ENCODE data around the gene GRK4.
A peak's percentile ranks its signal among the peaks of the same experiment; 100 is the strongest.
"Not testable (repeated sequence)": the region's sequence is repeated elsewhere in the genome, so short reads cannot be mapped to it uniquely, and the experiment has no call there.

The GRK4 gene

DNA sequence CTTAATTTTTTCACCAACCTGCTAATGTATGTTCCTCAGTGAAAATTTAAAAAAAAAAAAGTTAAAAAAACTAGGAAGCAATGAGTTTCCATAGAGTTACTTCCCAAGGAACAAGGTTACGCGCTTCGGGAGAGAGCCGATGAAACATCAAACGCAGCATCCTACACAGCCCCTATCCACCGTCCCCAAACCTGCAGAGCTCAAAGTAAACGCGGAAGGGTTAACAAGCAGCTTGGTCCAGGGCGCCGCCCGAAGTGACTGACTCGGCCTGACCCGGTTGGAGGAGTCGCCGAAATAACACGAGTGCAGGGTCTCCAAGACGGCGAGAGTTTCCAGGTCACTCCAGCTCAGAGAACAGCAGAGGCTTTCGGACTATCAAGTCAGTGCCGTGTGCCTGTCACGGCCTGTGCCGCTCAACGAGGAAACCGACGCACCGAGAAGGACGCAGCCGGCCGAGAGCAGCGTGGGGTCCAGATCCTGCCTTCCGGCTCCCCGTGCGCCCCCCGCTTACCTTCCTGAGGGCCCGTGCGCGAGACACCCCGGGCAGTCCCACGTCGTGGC, 677 bp upstream of the GRK4 start:
- DNase-seq: peak; percentile 22

- DNase-seq: no peak
Observed at GRCh38 chr4:2963966-2964471, 648 bp downstream of the GRK4 start.

- no peak for DNase-seq
Observed at GRCh38 chr4:2964706-2965258, 1.4 kb downstream of the GRK4 start.

GRCh38 chr4:2965262-2965661, 1.9 kb downstream of the GRK4 start:
- no peak for DNase-seq

- DNase-seq: no peak
Observed at GRCh38 chr4:2968381-2968780, 5.0 kb downstream of the GRK4 start.

DNA sequence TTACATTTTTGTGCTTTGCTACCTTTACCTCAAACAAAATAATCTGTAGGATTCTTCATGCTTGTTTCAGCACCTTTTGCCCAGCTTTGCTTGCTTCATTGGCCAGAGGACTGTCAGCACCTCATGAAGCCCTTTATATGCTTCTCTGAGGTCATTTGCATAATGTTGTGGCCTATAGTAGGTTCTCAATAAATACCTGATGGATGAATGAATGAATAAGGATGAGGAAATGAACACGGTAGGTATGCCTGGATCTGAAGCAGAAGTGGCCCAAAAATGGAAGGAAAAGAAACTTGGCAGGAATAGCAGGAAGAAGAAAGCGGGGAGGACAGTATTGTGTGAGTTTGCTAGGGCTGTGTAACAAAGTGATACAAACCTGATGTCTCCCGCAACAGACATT, 7.9 kb downstream of the GRK4 start:
- no peak for DNase-seq

DNA sequence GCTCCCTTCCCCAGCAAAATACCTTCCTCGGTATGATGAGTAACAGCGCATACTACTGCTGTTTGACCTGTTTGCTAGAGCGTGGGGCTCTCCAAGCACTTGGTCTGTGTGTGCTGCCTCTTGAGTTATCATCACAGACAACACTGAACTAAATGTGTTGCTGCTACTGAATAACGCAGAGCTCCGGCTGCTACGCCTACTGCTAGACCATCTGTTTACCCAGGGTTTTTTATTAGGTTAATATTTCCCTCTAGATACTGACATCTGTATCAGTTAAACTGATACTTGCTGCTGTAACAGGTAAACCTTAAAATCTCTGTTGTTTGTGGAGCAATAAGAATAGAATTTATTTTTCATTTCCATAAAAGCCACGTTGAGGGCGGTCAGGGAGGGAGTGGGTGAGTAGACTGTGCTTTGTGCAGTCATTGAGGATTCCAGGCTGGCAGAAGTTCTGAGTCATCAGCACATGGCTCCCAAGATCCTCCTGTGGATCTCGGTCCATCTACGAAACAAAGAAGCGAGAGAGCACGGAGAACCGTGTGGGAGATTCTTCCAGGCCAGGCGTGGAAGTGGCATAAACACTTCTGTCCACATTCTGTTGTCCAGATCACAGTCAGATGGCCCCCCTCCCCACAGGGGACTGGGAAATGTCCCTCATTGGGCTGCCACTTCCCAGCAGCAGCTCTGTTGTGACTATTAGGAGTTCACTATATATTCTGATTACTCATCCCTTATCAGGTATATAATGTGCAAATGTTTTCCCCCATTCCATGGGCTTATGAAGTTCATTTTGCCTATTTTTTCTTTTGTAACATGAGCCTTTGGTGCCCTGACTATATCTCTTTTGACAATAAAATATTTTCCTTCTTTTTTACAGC, 14.1 kb downstream of the GRK4 start:
- DNase-seq: no peak

GRCh38 chr4:2981256-2981819, 18.0 kb downstream of the GRK4 start:
- DNase-seq: no peak

GRCh38 chr4:2982012-2982411, 18.6 kb downstream of the GRK4 start:
- DNase-seq: no peak

- not testable (repeated sequence) for DNase-seq
Observed at GRCh38 chr4:2983715-2984114, 20.3 kb downstream of the GRK4 start.

DNA sequence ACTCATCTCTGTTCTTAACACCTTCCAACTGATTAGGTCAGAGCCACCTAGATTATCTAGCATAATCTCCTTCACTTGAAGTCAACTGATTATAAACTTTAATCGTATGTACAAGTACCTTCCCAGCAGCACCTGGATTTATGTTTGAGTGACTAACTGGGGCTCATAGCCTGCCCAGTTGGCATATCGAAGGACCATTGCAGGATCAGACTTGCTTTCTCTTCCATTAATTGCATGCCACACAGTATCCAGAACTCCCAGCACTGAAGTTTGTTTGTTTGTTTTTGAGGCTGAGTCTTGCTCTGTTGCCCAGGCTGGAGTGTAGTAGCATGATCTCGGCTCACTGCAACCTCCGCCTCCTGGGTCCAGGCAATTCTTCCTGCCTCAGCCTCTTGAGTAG, 27.9 kb downstream of the GRK4 start:
- DNase-seq: no peak

DNA sequence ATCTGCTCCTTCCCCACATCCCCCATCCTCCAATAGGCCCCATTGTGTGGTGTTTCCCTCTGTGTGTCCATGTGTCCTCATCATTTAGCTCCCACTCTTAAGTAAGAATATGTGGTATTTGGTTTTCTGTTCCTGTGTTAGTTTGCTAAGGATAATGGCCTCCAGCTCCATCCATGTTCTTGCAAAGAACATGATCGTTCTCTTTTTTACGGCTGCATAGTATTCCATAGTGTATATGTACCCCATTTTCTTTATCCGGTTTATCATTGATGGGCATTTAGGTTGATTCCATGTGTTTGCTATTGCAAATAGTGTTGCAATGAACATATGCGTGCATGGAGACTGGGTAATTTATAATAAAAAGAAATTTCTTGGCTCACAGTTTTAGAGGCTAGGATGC, 31.5 kb downstream of the GRK4 start:
- DNase-seq: no peak

DNA sequence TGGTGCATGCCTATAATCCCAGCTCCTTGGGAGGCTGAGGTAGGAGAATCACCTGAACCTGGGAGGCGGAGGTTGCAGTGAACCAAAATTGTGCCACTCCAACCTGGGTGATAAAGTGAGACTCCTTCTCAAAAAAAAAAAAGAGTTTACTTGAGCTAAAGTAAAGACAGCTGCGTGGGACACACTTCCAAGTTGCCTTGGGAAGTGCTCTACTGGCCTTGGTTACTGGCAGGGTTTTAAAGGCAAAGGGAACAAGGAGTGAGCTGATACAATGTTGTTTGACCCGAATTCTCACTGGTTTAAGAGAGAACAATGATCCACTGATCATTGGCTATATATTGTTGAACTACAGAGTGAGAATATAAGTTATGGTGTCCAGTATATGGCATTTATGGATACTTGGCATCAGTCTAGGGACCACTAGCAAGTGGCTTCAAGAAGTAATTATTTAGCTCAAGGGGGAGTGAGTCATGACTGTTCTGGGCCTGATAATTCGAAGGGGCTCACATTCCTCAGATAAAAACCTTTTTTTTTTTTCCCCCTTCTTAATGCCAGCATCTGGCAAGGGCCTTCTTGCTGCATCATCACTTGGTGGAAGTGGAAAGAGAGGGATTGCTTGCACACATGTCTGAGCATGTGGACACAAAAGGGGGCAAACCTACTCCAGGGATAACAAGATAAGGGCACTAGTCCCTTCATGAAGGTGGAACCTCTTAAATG, 32.3 kb downstream of the GRK4 start:
- no peak for DNase-seq

- DNase-seq: no peak
Observed at GRCh38 chr4:2996415-2996814, 33.0 kb downstream of the GRK4 start.

- DNase-seq: no peak
Observed at GRCh38 chr4:3007724-3008123, 44.4 kb downstream of the GRK4 start.

DNA sequence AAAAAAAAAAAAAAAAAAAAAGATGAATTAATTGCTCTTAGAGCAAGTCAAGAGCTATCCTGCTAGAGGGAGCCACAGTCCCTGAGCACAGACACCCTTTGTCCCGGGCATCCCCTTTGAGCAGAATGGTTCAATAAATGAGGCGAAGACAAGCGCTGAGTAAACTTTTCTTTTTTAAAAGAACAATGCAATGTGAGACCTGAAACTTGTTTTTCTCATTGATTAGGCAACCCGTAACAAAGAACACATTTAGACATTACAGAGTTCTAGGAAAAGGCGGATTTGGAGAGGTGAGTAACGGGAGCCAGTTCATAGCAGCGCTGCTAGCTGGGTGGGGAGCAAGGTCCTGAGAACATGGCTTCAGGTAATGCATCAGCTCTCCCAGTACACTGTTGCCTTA, 46.1 kb downstream of the GRK4 start:
- no peak for DNase-seq

- DNase-seq: no peak
Observed at GRCh38 chr4:3010577-3010976, 47.2 kb downstream of the GRK4 start.

GRCh38 chr4:3010998-3011397, 47.6 kb downstream of the GRK4 start:
- no peak for DNase-seq

- no peak for DNase-seq
Observed at GRCh38 chr4:3011456-3012220, 48.3 kb downstream of the GRK4 start.

- DNase-seq: no peak
Observed at GRCh38 chr4:3013323-3013722, 50.0 kb downstream of the GRK4 start.

- DNase-seq: no peak
Observed at GRCh38 chr4:3013839-3014350, 50.5 kb downstream of the GRK4 start.

DNA sequence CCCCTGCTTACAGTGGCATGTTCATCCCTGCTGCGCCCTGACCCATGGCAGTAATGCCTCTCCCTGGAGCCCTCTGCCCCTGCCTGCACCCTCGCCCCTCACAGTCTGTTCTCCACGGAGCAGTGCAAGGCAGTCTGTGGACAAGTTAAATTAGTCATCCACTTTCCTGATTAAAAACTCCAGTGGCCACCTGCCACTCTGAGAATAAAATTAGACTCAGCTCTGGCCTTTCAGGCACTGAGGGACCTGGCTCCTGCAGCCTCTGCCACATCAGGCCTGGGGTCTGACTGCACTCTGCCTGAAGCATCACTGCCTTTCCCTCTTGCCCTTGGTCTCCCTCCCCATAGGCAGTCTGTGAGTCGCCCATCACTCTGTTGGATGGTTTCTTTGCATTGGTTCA, 53.6 kb downstream of the GRK4 start:
- DNase-seq: no peak
